Mucosa of gallbladder (tissue), 1 donor: ENCODE results near the gene FLT3LG. TPM values are rescaled to one million over a fixed set of nuclear protein-coding genes. Genes with fewer than 3 reads are reported as not detected.
A peak's percentile ranks its signal among the peaks of the same experiment; 100 is the strongest.

Source experiments
- DNase-seq: peaks from one replicate; pipeline ENCODE4 v3.0.0-alpha.2; 2020; ENCODE audit warnings: low spot score
- total RNA-seq: library from RNA; stranded (reverse); gene quantifications from one replicate; pipeline ENCODE4 v1.2.1, GENCODE V29; 2021
- donor health status: DM: no; HTN: no; CAD: no.

FLT3LG gene
- total RNA-seq, 1 donor from 2014 or later, result 10.2 TPM

DNA sequence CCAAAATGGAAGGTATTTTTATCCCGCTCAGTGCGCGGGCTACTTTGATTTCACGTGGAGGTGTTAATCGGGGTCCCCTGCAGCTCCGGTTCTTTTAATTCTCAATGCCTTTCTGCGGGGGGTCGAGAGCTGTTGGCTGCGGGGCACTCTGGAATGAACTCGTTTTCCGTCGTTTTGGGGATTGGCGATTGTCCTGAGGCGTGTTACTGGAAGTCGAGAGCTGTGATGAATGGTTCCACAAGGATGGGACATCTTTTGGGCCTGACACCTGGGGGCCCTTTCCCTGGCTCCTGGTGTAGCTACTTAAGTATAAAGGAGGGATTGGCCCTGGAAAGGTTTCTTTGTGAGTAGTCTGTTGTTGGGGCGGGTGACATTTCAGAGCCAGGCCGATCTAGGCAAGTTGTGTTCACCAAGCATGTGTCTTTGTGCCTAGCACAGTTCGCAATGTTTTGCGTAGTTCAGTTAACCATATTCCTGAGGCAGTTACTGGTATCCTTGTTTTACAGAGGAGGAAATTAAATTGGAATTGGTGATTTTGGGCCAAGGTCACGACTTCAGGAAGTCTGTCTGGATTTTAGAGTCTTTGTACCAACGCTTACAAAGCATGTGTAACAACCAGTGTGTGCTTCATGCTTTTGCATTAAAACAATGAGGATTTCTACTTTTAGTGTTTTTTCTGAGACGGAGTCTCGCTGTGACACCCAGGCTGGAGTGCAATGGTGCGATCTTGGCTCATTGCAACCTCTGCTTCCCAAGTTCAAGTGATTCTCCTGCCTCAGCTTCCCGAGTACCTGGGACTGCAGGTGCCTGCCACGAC lies 14.2 kb downstream of the FLT3LG start:
- no peak for DNase-seq

DNA sequence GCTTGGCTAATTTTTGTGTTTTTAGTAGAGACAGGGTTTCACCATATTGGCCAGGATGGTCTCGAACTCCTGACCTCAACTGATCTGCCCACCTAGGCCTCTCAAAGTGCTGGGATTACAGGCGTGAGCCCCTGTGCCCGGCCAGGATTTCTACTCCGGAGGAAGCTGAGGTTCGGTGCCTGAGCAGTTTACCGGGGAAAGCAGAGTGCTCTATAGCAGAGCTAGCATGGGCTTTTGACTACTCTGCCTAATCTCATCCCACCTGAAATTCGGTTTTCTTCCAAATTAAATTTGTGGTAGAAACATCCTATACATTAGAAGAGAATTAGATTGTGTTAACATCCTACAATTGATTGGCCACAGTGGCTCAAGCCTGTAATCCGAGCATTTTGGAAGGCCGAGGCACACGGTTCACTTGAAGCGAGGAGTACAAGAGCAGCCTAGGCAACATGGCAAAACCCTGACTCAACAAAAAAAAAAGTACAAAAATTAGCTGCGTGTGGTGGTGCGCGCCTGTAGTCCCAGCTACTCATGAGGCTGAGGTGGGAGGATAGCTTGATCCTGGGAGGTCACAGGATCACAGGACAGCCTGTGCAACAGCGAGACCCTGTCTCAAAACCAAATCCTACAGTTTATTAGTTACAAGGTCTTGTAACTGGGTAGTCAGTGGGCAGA lies 15.0 kb downstream of the FLT3LG start:
- no peak for DNase-seq

DNA sequence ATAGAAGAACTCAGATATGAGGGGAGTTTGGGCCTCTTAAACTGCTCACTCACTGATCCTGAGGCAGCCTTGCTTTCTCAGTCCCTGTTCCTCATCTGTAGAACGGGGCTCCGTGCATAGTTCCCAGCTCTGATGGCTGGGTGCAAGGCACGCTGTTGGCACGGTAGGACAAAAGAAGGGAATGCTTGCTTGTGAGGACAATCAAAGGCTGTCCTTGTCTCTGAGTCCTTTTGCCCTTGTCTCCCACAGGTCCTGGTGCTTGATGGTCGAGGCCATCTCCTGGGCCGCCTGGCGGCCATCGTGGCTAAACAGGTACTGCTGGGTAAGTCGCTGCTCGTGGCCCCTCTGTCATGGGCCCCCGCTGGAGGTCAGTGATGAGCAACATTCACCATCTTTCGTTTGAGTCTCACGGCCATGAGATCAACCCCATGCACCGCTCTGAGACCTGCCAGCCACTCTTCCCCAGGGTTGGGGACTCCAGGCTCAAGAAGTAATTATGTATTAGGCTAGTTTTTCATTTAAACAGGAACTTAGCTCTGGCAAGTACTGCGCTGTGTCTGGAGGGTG lies 15.7 kb downstream of the FLT3LG start:
- no peak for DNase-seq

DNA sequence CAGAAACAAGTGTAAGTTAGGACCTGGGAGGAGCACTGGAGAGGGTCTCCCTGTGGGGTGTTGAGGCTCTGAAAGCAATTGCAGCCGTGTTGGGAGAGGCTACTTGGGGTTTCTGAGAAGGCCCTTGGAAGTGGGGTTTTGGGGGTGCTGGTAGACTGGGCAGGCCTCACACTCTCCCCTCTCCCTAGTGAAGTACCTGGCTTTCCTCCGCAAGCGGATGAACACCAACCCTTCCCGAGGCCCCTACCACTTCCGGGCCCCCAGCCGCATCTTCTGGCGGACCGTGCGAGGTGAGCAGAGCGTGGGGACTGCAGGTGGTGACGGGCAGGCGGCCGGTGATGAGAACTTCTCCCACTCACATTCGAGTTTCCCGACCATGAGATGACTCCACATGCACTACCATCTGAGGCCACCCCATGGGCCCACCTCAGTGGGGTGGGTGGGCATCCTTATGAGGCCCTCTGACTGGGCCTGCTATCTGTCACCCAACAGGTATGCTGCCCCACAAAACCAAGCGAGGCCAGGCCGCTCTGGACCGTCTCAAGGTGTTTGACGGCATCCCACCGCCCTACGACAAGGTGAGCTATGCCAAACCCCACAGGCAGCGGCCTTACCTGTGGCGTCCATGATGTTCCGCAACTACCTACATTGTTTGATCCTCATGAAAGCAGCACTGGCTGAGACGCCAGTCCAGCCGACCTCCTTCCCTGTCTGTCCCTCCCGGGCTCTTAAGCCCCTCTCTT lies 16.4 kb downstream of the FLT3LG start:
- DNase-seq, result no peak

DNA sequence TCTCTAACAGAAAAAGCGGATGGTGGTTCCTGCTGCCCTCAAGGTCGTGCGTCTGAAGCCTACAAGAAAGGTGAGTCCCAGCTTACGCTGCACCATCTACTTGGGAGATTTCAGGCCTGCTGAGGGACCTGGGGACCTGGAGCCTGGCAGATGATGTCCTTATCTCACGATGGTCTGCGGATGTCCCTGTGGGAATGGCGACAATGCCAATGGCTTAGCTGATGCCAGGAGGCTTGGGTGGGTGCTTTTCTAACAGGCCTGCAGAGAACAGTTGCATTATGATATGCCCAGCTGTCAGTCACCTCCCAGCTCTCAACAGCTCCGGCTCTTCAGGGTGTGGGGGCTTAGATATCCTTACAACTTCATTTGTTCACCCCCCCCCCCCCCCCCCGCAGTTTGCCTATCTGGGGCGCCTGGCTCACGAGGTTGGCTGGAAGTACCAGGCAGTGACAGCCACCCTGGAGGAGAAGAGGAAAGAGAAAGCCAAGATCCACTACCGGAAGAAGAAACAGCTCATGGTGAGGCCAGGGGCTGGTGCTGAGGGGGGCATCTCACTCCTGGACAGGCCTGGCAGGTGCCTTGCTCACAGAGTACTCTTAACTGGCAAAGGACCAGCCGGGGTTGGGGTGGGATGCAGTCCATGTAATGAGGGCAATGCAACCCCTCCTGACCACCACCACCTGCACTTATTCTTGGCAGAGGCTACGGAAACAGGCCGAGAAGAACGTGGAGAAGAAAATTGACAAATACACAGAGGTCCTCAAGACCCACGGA lies 17.2 kb downstream of the FLT3LG start:
- DNase-seq, result no peak

DNA sequence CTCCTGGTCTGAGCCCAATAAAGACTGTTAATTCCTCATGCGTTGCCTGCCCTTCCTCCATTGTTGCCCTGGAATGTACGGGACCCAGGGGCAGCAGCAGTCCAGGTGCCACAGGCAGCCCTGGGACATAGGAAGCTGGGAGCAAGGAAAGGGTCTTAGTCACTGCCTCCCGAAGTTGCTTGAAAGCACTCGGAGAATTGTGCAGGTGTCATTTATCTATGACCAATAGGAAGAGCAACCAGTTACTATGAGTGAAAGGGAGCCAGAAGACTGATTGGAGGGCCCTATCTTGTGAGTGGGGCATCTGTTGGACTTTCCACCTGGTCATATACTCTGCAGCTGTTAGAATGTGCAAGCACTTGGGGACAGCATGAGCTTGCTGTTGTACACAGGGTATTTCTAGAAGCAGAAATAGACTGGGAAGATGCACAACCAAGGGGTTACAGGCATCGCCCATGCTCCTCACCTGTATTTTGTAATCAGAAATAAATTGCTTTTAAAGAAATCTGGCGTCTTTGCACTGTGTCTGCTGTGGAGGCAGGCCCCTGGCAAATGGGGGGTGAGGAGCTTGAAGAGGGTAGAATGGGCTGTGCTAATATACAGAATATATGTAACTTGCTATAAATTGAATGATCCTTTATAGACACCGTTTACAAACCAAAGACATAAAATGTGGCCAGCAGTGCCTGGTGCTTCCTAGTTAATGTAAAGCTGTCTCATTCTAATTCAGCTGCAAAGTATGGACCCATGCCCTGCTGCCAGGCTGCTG lies 18.0 kb downstream of the FLT3LG start:
- no peak for DNase-seq

DNA sequence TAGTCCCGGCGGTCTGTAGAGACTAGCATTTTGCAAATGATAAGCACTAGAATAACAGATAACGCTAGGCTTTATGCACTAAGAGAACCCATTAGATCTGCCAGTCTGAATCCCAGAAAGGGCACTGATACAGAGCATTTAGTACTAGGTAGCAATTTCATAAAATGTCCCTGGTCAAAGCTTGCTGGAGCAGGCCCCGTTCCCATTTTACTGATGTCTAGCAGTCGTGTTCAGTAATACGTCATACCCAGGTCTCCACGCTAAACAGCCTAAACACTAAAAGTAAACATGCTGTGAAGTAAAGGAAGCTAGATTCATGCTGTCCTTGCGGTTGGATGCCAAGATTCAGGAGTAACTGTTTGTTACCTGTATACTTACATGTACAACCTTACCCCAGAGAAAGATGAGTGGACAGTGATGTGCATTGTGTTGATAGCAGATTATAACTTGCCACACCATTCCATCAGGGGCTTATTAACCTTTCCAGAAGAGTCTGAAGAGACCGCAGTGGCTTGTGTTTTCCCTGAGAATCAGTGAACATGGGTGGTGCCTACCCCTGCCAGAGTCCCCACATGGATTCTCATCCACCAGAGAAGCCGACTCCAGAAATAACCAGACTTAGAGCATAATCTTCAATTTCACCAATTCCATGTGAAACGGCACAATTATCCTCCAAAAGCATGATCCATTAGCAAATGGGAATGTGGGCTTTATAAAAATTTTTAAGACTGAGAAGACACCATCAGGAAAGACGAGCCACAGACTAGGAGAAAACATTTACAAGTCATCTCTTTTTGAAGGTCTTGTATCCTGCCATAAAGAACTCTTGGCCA lies 18.8 kb downstream of the FLT3LG start:
- DNase-seq, result no peak

DNA sequence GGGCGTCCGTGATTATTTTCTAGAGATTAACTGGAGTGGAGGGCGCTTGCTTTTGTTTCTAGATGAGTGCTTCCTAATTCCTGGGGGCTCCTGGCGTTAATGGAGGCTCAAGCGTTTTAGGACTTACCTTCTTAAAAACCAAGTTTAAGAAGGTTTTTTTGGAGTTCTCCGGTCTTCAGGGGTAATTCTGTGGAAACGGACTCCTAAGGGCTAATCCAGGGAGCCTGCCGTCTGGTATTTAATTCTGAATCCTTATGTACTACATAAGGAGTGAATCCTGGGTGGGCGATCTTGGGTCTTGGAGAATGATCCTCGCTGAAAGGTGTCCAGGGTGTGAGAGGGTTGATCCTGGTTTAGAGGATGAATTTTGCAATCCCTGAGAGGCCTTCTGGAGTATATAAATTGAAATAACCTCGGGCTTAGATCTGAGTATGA lies 22.6 kb downstream of the FLT3LG start:
- DNase-seq, result no peak

DNA sequence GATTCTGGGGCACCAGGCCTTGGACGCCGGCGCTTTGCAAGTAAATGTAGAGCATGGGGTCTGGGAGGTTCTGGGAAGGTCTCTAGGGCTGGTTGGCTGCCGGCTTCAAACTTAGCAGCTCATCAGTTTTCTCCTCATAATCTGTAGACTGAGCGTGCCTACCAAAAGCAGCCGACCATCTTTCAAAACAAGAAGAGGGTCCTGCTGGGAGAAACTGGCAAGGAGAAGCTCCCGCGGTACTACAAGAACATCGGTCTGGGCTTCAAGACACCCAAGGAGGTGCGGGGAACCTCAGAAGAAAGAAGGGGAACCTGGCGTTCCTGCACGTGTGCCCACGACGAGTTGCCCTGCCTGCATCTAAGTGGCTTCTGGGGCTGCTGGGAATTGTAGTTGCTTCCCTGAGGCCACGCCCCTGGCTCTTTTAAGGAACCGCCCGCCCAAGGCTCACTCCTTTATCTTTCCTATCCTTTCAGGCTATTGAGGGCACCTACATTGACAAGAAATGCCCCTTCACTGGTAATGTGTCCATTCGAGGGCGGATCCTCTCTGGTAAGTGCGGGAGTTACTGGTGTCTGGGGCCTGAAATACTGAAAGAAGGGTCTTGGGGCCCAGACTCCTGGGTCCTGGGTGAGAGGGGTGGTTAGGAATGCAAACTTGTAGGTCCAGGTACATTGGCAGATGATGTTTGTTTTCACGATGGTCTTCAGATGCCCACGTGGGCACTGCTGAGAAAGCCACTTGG lies 23.2 kb downstream of the FLT3LG start:
- DNase-seq, result peak; percentile 64

DNA sequence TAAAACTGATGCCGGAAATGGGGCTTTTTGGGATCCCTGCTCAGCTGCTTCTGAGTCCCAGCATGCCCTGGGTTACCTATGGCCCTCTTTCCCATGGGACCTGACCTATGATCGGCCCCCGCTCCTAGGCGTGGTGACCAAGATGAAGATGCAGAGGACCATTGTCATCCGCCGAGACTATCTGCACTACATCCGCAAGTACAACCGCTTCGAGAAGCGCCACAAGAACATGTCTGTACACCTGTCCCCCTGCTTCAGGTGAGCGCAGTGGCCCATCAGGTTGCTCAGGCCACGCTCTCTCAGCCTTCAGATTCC lies 23.7 kb downstream of the FLT3LG start:
- DNase-seq, result no peak

DNA sequence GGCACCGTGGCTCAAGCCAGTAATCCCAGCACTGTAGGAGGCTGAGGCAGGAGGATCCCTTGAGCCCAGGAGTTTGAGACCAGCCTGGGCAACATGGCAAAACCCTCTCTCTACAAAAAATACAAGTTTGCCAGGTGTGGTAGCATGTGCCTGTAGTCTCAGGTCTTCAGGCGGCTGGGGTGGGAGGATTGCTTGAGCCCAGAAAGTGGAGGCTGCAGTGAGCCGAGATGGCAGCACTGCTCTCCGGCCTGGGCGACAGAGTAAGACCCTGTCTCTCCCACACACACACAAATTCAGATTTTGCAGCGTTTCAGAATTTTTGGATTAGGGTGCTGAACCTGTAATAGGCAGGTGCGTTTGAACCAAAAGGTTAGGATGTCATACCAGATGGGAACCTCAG lies 24.5 kb downstream of the FLT3LG start:
- no peak for DNase-seq

DNA sequence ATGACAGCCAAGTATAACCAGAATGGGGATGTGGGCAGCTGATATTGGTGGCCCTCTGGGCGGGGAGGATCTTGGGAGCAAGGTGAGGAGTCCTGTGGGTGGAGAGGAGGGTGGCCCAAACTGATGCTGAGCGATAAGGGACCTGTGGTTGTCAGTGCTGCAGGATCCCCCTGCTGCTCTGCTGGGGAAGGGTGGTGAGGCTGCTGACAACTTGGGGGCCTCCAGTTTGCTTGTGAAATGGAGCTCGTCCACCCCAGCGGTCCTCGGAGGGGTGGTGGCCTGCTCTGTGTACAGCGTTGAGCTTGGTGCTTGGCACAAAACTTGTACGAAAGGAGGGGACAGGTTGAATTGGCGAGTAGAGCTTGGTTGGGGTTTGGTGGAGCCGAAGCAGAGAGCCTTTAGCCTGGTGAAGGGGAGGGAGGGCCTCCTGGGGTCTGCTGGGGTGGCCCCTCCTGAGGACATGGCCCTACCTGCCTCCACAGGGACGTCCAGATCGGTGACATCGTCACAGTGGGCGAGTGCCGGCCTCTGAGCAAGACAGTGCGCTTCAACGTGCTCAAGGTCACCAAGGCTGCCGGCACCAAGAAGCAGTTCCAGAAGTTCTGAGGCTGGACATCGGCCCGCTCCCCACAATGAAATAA lies 25.1 kb downstream of the FLT3LG start:
- no peak for DNase-seq

DNA sequence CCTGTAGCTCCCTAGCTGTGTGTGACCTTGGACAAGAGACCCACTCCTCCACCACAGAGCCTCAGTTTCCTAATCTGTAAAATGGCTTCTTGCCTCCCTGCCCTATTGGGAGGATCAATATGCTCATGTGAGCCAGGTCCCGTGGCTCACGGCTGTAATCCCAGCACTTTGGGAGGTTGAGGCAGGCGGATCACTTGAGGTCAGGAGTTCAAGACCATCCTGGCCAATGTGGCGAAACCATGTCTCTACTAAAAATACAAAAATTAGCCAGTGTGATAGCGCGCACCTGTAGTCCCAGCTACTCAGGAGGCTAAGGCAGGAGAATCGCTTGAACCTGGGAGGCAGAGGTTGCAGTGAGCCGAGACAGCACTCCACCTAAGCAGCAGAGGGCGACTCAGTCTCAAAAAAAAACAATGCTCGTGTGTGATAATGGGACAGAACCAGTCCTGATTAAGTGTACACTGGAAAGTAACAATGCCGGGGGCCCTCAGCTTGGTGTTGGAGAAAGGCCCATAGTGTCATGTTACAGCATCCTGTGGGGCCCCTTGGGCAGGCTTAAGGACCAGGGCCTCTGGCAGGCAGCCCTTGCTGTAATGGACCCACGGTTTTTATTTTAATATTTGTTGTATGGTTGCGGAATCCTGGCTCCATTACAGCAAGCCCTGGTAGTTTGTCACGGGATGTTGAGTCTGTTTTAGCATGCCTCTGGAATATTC lies 29.0 kb downstream of the FLT3LG start:
- no peak for DNase-seq

DNA sequence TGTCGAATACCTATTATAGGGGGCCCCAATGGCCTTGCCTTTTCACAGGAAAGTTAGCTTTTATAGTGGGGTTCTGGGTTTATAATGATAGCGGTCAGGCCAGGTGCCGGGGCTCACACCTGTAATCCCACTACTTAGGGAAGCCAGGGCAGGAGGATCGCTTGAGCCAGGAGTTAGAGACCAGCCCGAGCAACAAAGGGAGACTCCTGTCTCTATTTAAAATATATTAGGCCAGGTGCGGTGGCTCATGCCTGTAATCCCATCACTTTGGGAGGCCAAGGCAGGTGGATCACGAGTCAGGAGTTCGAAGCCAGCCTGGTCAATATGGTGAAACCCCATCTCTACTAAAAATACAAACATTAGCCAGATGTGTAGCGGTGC lies 29.6 kb downstream of the FLT3LG start:
- no peak for DNase-seq

DNA sequence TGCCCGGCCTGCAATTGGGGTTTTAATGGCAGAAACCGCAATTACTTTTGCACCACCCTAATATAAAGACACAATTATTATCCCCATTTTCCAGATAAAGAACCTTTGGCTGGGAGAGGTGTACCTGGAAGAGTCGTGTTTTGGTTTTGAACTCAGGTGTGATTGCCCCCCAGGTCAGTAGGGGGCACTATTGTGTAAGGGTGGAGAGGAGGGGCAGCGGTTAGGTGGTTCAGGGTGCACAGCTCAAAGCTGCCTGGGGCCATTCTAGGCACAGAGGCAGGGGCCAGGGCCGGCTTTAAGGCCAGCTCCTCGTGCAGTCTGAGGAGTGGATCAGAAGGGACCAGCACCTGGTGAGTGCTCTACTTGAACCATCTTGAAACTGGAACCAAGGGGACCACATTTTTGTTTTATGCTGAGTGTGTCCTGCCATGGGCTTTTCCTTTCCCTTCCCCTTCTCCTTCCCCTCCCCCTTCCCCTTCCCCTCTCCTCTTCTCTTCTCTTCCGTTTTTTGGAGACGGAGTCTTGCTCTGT lies 32.6 kb downstream of the FLT3LG start:
- DNase-seq, result no peak

DNA sequence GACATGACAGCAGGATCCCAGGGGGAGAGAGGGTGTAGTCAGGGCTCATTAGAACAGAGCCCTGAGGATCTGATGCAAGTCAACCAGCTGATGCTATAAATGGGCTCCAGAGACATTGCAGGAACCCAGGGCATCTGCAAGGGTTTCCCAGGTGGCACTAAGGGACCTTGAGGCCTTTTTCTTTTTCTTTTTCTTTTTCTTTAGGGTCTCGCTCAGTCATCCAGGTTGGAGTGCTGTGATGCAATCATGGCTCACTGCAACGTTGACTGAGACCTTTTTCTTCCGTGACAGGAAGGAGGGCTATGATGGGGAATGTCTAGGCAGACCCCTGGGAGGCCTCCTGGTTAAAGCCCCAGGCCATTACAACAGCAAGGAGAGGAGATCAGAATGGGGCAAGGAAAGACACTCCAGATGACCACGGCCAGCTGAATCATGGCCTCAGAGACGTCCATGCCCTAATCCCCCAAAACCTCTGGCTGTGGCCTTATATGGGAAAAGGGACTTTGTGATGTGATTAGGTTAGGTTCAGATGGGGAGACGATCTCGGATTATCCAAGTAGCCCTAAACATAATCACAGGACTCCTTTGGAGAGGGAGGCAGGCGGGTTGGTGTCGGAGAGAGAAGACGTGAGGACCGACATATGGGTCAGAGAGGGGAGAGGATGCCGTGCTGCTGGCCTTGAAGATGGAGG lies 33.9 kb downstream of the FLT3LG start:
- DNase-seq, result no peak
